ENCODE data around the gene SPDYE5.
A peak's percentile ranks its signal among the peaks of the same experiment; 100 is the strongest.
"Not testable (repeated sequence)": the region's sequence is repeated elsewhere in the genome, so short reads cannot be mapped to it uniquely, and the experiment has no call there.

Gene SPDYE5, protein sequence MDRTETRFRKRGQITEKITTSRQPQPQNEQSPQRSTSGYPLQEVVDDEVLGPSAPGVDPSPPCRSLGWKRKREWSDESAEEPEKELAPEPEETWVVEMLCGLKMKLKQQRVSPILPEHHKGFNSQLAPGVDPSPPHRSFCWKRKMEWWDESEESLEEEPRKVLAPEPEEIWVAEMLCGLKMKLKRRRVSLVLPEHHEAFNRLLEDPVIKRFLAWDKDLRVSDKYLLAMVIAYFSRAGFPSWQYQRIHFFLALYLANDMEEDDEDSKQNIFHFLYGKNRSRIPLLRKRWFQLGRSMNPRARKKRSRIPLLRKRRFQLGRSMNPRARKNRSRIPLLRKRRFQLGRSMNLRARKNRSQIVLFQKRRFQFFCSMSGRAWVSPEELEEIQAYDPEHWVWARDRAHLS

DNA sequence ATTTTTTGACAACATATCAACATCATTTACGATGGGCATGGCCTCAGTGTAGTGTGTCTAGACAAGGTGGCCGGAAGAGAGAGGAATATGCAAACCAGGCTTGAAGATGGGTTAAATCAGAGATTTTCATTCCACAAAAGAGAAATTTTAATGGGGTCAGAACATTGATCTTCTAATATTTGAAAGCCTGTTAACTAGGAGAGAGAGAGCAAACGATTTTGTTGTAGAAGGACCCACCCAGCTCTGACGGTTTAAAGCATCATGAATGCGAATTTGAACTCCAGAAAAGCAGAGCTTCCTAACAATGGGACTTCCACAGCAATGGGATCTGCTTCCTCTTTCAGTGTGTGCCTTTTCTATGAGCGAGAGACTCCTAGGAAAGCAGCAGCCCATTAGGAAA, at the start of gene SPDYE5:
TSS of gene SPDYE5 (plus strand) at position 301 of the 400 bp plus-strand sequence. CDS start 1,728 bp downstream, outside the sequence.
- not testable (repeated sequence) for TF ChIP-seq ZBTB7A (IDR thresholded peaks at IDR 0.05; ENCODE audit: low read depth); EP300 (IDR thresholded peaks at IDR 0.05; ENCODE audit: borderline replicate concordance)
- TF ChIP-seq, protein P1, sequence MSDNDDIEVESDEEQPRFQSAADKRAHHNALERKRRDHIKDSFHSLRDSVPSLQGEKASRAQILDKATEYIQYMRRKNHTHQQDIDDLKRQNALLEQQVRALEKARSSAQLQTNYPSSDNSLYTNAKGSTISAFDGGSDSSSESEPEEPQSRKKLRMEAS (IDR thresholded peaks at IDR 0.05) = not testable (repeated sequence)

DNA sequence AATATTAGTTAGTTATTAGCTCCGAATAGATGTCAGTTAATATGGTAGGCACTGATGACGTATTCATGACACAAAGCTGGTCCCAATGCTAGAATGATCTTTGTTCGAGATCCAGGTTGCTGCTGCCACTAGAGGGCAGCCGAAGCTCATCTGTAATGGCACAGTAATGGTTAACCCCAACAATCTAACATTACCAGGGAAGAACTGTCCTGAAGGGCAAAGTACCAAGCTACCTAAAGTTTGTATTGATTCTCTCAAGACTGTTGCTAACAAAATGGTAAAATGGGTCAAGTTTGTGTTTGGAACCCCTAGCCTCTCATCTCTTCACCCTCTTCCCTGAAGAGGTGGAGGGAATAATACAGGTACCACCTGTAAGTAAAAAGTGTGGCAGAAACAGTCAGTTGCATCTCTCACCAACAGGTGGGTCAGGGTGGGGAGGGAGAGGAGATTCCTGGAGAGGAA, 39.6 kb upstream of the SPDYE5 start:
- peak; percentile 19; the same call in 1 of the 2 replicates for TF ChIP-seq RAD21 (IDR thresholded peaks at IDR 0.05; ENCODE audit: low read depth)

DNA sequence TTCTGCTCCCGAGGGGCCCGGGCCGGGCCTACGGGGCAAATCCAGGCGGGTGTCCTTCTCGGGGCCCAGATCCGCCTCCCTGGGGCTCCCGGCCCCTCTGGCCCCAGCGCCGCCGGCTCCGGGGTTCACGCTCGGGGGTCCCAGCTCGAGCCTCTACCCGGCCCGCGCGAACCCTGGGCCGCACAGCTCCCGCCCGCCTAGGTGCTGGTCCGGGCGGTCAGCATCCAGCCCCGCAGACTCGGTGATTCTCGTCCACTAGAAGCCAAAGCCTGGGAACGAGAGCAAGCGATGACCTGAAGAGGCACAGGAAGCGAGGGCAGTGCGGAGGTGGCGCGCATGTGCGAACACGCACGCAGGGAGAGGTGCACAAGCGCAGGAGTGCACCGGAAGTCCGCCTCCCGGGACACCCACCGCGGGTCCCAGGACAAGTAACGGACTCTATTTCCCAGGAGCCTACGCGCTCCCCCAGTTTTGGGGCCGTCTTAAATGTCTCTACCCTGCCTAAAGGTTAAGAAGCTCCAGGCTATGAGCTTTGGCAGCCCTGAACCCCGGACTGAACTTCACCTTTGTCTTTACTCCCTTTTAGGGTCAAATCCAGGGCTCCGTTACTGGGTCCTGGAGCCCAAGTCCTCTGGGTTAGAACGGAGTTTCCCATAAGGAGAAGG, 6.0 kb upstream of the SPDYE5 start, which contains the start of gene POM121C:
TSS of gene POM121C (minus strand) at position 321 of the 665 bp plus-strand sequence. CDS start 44,803 bp downstream, outside the sequence.
- TF ChIP-seq, protein P1 (IDR thresholded peaks at IDR 0.05) = peak; percentile 69
- TF ChIP-seq TAF1 (IDR thresholded peaks at IDR 0.05; ENCODE audit: low read depth) (peak; percentile 64), TCF12 (IDR thresholded peaks at IDR 0.05; ENCODE audit: low read depth) (0 out of 2 replicates have a peak, but pooled peaks have one; percentile 19)

DNA sequence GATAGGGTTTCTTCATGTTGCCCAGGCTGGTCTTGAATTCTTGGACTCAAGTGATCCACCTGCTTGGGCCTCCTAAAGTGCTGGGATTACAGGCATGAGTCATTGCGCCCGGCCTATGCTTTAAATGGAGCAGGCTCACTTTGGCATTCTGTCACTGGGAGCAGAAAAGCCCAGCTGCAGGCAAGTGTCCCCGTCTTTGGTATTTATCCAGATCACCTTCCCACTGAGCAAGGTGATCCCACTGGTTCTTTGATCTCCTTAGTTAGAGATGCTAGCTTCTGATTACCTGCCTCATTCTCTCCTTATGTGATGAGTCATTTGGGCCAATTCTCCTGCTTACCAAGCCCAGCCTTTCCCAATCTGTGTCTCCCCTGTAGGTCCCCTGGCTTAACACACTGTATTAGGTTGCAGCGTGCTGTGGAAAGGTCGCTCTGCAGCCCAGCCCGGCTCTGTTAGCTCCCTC, 39.3 kb downstream of the SPDYE5 start:
- TF ChIP-seq FOXM1 (IDR thresholded peaks at IDR 0.05; ENCODE audit: borderline replicate concordance, low read depth) (no peak), TAF1 (IDR thresholded peaks at IDR 0.05; ENCODE audit: low read depth) (no peak), RAD21 (IDR thresholded peaks at IDR 0.05; ENCODE audit: low read depth) (no peak), YY1 (IDR thresholded peaks at IDR 0.05; ENCODE audit: low read depth) (no peak), EP300 (IDR thresholded peaks at IDR 0.05; ENCODE audit: borderline replicate concordance) (no peak), ZBTB7A (IDR thresholded peaks at IDR 0.05; ENCODE audit: low read depth) (no peak), CEBPB (IDR thresholded peaks at IDR 0.05) (no peak), NFIC (IDR thresholded peaks at IDR 0.05) (no peak), EGR1 (IDR thresholded peaks at IDR 0.05) (no peak), TEAD4 (IDR thresholded peaks at IDR 0.05) (no peak), TCF12 (IDR thresholded peaks at IDR 0.05; ENCODE audit: low read depth) (no peak)
- TF ChIP-seq, protein P2, sequence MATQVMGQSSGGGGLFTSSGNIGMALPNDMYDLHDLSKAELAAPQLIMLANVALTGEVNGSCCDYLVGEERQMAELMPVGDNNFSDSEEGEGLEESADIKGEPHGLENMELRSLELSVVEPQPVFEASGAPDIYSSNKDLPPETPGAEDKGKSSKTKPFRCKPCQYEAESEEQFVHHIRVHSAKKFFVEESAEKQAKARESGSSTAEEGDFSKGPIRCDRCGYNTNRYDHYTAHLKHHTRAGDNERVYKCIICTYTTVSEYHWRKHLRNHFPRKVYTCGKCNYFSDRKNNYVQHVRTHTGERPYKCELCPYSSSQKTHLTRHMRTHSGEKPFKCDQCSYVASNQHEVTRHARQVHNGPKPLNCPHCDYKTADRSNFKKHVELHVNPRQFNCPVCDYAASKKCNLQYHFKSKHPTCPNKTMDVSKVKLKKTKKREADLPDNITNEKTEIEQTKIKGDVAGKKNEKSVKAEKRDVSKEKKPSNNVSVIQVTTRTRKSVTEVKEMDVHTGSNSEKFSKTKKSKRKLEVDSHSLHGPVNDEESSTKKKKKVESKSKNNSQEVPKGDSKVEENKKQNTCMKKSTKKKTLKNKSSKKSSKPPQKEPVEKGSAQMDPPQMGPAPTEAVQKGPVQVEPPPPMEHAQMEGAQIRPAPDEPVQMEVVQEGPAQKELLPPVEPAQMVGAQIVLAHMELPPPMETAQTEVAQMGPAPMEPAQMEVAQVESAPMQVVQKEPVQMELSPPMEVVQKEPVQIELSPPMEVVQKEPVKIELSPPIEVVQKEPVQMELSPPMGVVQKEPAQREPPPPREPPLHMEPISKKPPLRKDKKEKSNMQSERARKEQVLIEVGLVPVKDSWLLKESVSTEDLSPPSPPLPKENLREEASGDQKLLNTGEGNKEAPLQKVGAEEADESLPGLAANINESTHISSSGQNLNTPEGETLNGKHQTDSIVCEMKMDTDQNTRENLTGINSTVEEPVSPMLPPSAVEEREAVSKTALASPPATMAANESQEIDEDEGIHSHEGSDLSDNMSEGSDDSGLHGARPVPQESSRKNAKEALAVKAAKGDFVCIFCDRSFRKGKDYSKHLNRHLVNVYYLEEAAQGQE (IDR thresholded peaks at IDR 0.05; ENCODE audit: low read depth) = no peak
- TF ChIP-seq, protein P3, sequence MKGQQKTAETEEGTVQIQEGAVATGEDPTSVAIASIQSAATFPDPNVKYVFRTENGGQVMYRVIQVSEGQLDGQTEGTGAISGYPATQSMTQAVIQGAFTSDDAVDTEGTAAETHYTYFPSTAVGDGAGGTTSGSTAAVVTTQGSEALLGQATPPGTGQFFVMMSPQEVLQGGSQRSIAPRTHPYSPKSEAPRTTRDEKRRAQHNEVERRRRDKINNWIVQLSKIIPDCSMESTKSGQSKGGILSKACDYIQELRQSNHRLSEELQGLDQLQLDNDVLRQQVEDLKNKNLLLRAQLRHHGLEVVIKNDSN (IDR thresholded peaks at IDR 0.05) = no peak

DNA sequence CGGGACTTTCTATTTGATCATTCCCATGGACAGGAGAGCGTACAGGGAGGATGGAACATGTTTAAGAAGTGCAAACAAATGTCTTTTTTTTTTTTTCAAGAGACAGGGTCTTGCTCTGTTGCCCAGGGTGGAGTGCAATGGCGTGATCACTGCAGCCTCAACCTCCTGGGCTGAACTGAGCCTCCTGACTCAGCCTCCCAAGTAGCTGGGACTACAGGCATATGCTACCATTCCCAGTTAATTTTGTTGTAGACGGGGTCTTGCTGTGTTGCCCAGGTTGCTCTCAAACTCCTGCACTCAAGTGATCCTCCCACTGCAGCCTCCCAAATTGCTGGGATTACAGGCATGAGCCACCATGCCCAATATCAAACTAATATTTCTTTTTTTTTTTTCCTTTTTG, 40.5 kb downstream of the SPDYE5 start:
- TF ChIP-seq CEBPB (IDR thresholded peaks at IDR 0.05) (no peak), NFIC (IDR thresholded peaks at IDR 0.05) (no peak)
- TF ChIP-seq, protein P1 (IDR thresholded peaks at IDR 0.05) = no peak
- TF ChIP-seq, protein P2 (IDR thresholded peaks at IDR 0.05; ENCODE audit: low read depth) = no peak

DNA sequence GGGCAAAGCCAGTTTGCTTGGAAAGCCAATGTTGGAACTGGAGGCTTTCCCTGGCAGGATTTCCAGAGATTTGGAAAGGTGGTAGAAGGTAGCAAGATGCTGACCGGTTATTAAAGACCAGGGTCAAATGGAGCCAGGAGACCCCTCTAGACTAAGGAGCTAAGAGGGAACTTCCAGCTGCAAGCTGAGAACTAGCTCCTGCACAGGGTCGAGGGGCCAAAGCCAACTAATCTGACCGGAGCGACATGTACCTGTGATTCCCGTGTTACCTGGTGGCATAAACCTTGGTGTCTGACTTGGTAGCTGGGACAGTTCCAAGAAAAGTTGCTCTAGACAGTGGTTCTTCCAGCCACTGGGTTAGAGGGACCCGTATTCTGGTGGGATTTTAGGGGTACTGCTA, 41.8 kb downstream of the SPDYE5 start:
- TF ChIP-seq, protein P3 (IDR thresholded peaks at IDR 0.05) = no peak
- no peak for TF ChIP-seq TEAD4 (IDR thresholded peaks at IDR 0.05)
- TF ChIP-seq, protein P1 (IDR thresholded peaks at IDR 0.05) = no peak
- TF ChIP-seq TAF1 (IDR thresholded peaks at IDR 0.05; ENCODE audit: low read depth) = no peak
- no peak for TF ChIP-seq YY1 (IDR thresholded peaks at IDR 0.05; ENCODE audit: low read depth)
- no peak for TF ChIP-seq RAD21 (IDR thresholded peaks at IDR 0.05; ENCODE audit: low read depth)
- no peak for TF ChIP-seq EP300 (IDR thresholded peaks at IDR 0.05; ENCODE audit: borderline replicate concordance)
- no peak for TF ChIP-seq EGR1 (IDR thresholded peaks at IDR 0.05)
- TF ChIP-seq CEBPB (IDR thresholded peaks at IDR 0.05) = no peak
- TF ChIP-seq NFIC (IDR thresholded peaks at IDR 0.05) = no peak
- TF ChIP-seq, protein P2 (IDR thresholded peaks at IDR 0.05; ENCODE audit: low read depth) = no peak
- TF ChIP-seq CREB1 (IDR thresholded peaks at IDR 0.05; ENCODE audit: low read depth) = no peak
- TF ChIP-seq TCF12 (IDR thresholded peaks at IDR 0.05; ENCODE audit: low read depth) = no peak
- TF ChIP-seq ZBTB7A (IDR thresholded peaks at IDR 0.05; ENCODE audit: low read depth) = no peak
- TF ChIP-seq FOXM1 (IDR thresholded peaks at IDR 0.05; ENCODE audit: borderline replicate concordance, low read depth) = no peak
